ENCODE data around the gene IGFBPL1.

DNA sequence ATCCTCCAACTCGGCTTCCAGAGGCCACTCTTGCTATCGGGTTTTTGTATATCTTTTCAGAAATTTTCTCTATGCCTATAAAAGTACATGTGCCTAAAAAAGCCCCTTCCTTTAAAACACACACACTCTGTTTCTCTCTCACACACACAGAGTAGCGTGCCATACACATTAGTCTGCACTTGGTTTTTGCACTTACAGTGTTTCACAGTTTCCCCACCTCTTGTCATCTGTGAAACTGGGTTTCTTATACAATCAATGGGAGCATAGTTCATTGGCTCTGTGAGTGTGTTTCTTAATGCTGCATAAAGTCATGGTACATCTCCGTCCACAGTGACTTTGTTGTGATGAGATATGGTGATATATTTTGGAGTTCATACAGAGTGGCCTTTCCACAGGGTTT lies 664 bp upstream of the IGFBPL1 start:
- TF ChIP-seq, protein P1, sequence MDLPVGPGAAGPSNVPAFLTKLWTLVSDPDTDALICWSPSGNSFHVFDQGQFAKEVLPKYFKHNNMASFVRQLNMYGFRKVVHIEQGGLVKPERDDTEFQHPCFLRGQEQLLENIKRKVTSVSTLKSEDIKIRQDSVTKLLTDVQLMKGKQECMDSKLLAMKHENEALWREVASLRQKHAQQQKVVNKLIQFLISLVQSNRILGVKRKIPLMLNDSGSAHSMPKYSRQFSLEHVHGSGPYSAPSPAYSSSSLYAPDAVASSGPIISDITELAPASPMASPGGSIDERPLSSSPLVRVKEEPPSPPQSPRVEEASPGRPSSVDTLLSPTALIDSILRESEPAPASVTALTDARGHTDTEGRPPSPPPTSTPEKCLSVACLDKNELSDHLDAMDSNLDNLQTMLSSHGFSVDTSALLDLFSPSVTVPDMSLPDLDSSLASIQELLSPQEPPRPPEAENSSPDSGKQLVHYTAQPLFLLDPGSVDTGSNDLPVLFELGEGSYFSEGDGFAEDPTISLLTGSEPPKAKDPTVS (IDR thresholded peaks at IDR 0.05; ENCODE audit: low read depth, low read length): no peak
- TF ChIP-seq NR2C2 (IDR thresholded peaks at IDR 0.05; ENCODE audit: borderline replicate concordance, control insufficient read depth, insufficient read length, low read depth) (no peak), TAF1 (IDR thresholded peaks at IDR 0.05; ENCODE audit: borderline replicate concordance, low read depth, low read length) (no peak), POLR2AphosphoS5 (IDR thresholded peaks at IDR 0.05; ENCODE audit: low read length) (no peak), POLR2A (IDR thresholded peaks at IDR 0.05; ENCODE audit: low read depth, low read length) (no peak), ETV6 (conservative IDR thresholded peaks at IDR 0.05 in 1 of 2, IDR thresholded peaks at IDR 0.05 in 1 of 2; ENCODE audit: borderline replicate concordance in 1 of 2, low read depth in 1 of 2) (no peak)
- TF ChIP-seq, protein P2, sequence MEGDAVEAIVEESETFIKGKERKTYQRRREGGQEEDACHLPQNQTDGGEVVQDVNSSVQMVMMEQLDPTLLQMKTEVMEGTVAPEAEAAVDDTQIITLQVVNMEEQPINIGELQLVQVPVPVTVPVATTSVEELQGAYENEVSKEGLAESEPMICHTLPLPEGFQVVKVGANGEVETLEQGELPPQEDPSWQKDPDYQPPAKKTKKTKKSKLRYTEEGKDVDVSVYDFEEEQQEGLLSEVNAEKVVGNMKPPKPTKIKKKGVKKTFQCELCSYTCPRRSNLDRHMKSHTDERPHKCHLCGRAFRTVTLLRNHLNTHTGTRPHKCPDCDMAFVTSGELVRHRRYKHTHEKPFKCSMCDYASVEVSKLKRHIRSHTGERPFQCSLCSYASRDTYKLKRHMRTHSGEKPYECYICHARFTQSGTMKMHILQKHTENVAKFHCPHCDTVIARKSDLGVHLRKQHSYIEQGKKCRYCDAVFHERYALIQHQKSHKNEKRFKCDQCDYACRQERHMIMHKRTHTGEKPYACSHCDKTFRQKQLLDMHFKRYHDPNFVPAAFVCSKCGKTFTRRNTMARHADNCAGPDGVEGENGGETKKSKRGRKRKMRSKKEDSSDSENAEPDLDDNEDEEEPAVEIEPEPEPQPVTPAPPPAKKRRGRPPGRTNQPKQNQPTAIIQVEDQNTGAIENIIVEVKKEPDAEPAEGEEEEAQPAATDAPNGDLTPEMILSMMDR (IDR thresholded peaks at IDR 0.05 in 2 of 3, conservative IDR thresholded peaks at IDR 0.05 in 1 of 3; ENCODE audit: control insufficient read depth in 2 of 3, extremely low read depth in 1 of 3, insufficient read depth in 1 of 3, low read depth in 3 of 3, low read length in 3 of 3): no peak
